MCF 10A (cell line): ENCODE measurements around the gene PTPRM. TPM values are rescaled to one million over a fixed set of nuclear protein-coding genes. Genes with fewer than 3 reads are reported as not detected.

Source experiments
- BruUV-seq: library from RNA; stranded (reverse); fragments of 400-500 nt; replicated peaks from 2 replicates; lab custom pipeline; 2021; lab: Mats Ljungman, UMichigan
- CTCF ChIA-PET: fragments of 300-600 bp; sonication (Branson Sonifier 250); formaldehyde crosslinking; extraction: SDS; loops from one replicate; lab custom pipeline; 2021; ENCODE audit warnings: antibody characterized with exemption, inconsistent platforms; lab: Yijun Ruan, JAX
- POLR2A ChIA-PET: fragments of 300-600, 350-650 bp; sonication (Branson Sonifier 250); formaldehyde crosslinking; extraction: SDS; loops from one replicate; lab custom pipeline; 2020; ENCODE audit warnings: antibody characterized with exemption, inconsistent platforms; lab: Yijun Ruan, JAX
- DNase-seq: peaks from one replicate; pipeline ENCODE4 v3.0.0-alpha.2; 2018; ENCODE audit not compliant: unreplicated experiment
- H3K27ac Mint-ChIP-seq: one replicate; pipeline ENCODE4 v1.8.0; 2022; ENCODE audit warnings: mild to moderate bottlenecking, low read depth, mixed read lengths; ENCODE audit not compliant: unreplicated experiment
- H3K27me3 Mint-ChIP-seq: one replicate; pipeline ENCODE4 v1.8.0; 2022; ENCODE audit warnings: mixed read lengths; ENCODE audit not compliant: insufficient read depth, unreplicated experiment
- H3K36me3 Mint-ChIP-seq: one replicate; pipeline ENCODE4 v1.8.0; 2022; ENCODE audit warnings: mild to moderate bottlenecking, moderate library complexity, mixed read lengths; ENCODE audit not compliant: insufficient read depth, unreplicated experiment
- H3K4me1 Mint-ChIP-seq: one replicate; pipeline ENCODE4 v1.8.0; 2022; ENCODE audit warnings: mixed read lengths; ENCODE audit not compliant: insufficient read depth, unreplicated experiment
- H3K4me3 Mint-ChIP-seq: one replicate; pipeline ENCODE4 v1.8.0; 2022; ENCODE audit warnings: mild to moderate bottlenecking, moderate library complexity, mixed read lengths; ENCODE audit not compliant: unreplicated experiment
- H3K9me3 Mint-ChIP-seq: one replicate; pipeline ENCODE4 v1.8.0; 2022; ENCODE audit warnings: mixed read lengths; ENCODE audit not compliant: unreplicated experiment
- intact Hi-C: fragments of 100-400 bp; cut with micrococcal nuclease; formaldehyde crosslinking; loops from 2 replicates; pipeline ENCODE4 v1.14.1; 2022
- total RNA-seq: library from RNA; stranded (reverse); gene quantifications from 2 replicates; pipeline ENCODE4 v1.2.3, GENCODE V29; 2022
- TF ChIP-seq, protein P1 (sequence below): fragments of 200-600 bp; IDR thresholded peaks from one replicate; pipeline ENCODE4 v1.8.0; 2022; ENCODE audit warnings: antibody characterized with exemption, mild to moderate bottlenecking; ENCODE audit not compliant: unreplicated experiment

Gene PTPRM
- total RNA-seq, 1 experiment from 2014 or later, result 82.8 TPM

DNA sequence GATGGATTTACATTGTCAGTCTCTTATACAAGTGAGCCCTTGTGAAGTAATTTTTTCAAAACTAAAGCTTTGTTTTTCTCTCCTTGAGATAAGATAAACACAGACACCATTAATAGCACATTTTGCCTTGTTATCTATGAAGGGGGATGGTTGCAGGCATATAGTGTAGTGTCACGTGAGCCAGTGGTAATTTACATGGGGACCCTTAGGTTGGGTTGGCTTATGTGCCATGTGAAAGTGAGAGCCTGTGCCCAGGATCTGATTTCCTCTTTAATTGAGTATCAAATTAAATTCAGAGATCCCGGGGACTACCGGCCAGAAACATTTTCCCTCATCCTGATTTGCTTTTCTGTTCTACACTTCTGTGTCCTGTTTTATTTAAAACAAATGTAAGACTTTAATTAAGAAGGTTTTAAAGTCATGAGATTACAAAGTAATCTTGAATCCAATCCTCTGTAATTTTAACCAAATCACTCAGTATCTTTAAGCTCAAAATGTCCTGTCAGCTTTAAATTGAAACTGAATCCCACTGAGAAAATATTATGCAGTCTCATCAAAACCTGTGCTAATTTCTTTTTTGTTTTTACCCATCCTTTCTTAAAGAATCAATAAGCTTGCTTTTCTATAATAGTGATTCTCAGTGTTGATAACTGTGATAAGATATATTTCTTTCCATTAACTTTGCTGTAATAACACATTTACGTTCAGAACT is 63.8 kb downstream of the PTPRM start:
- Mint-ChIP-seq H3K27ac (no peak overlapping the region), H3K27me3 (no peaks in the 10 kb centered on the region), H3K4me3 (no peak overlapping the region), H3K36me3 (no peaks in the 10 kb centered on the region), H3K9me3 (no peaks in the 10 kb centered on the region), H3K4me1 (peaks cover 32% of the 10 kb centered on the region)
- BruUV-seq, result no TSS peak
- POLR2A ChIA-PET, result interaction anchor here (1.5 kb wide), 1 partner anchor 11 kb away, joined by 5 read pairs; no protein-coding TSS in a partner anchor
- TF ChIP-seq, protein P1, sequence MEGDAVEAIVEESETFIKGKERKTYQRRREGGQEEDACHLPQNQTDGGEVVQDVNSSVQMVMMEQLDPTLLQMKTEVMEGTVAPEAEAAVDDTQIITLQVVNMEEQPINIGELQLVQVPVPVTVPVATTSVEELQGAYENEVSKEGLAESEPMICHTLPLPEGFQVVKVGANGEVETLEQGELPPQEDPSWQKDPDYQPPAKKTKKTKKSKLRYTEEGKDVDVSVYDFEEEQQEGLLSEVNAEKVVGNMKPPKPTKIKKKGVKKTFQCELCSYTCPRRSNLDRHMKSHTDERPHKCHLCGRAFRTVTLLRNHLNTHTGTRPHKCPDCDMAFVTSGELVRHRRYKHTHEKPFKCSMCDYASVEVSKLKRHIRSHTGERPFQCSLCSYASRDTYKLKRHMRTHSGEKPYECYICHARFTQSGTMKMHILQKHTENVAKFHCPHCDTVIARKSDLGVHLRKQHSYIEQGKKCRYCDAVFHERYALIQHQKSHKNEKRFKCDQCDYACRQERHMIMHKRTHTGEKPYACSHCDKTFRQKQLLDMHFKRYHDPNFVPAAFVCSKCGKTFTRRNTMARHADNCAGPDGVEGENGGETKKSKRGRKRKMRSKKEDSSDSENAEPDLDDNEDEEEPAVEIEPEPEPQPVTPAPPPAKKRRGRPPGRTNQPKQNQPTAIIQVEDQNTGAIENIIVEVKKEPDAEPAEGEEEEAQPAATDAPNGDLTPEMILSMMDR, result no peak
- CTCF ChIA-PET, result interaction anchor here (1.2 to 1.5 kb wide), 2 partner anchors 9 to 64 kb away, joined by 3 to 4 read pairs; partner anchors contain the start of gene PTPRM
- intact Hi-C loops, result no loop called here
- DNase-seq, result no peak

DNA sequence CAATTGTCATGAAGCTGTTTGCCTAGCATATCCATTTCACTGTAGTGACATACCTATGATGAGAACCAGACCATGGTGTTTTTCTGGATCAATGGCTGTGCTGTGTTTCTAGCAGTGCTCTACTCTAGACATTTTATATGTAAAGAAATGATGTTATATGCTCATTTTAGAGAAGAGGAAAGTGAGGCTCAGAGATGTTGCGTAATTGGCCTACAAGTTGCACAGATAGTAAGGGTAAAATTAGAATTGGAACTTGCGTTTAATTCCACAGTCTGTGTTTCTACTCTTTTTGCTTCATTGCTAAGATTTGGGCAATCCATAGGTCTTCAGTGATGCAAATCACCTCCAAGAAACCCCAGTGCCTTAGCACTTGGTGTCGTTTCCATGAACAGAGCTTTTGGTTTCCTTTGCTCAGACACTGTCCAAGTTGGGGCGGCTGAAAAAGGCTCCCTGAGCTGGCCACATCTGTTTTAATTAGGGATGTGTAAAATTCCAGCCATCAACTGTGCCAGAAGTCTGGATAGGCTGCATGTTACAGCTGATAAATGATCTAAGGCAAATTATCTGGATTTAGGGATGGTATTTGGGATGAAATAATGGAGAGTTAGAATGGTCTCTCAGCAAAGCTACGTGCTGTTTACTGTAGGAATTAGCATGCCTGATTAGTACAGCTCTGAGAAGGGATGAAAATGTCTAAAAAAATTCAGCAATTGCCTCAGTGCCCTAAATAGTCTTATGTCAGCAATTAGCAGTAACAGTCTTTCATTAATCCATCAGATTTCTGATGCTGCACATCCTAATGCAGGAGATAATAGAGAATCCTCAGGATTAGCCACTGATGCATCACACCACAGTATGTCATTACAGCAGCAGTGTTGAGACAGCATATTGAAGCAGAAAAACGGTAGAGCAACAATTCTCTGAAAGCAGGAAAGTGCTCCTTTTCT is 65.3 kb downstream of the PTPRM start:
- POLR2A ChIA-PET, result no interaction called here
- Mint-ChIP-seq H3K4me1 (peaks cover 25% of the 10 kb centered on the region), H3K27ac (no peak overlapping the region), H3K36me3 (peaks cover 6% of the 10 kb centered on the region), H3K27me3 (no peaks in the 10 kb centered on the region), H3K4me3 (no peak overlapping the region), H3K9me3 (no peaks in the 10 kb centered on the region)
- CTCF ChIA-PET, result interaction anchor here (0.5 to 1.5 kb wide), 4 partner anchors 42 to 1082 kb away, joined by 3 to 4 read pairs (median 3); partner anchors contain the start of gene PTPRM
- DNase-seq, result no peak
- TF ChIP-seq, protein P1, result no peak
- no TSS peak for BruUV-seq
- intact Hi-C loops, result no loop called here

DNA sequence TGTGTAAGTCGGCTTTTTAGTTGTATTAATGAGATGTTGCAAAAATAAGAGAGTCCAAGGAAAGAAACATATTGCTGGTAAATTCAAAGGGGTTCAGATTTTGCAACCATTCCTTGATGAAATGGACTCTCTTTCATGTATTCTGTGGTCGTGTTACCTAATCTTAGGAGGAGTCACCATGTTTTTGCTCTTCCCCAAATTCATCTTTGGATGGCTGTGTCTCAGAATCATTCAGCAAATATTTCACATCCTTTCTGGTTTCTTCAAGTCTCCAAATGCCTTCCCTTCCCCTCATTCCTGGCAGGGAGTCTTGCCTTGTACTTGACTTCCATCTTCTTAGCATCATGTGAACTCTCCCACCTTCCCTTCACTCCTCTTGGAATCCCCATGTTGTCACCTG is 66.1 kb downstream of the PTPRM start:
- ChIA-PET POLR2A (no interaction called here), CTCF (no interaction called here)
- Mint-ChIP-seq H3K9me3 (no peaks in the 10 kb centered on the region), H3K4me3 (no peak overlapping the region), H3K4me1 (peaks cover 20% of the 10 kb centered on the region), H3K27ac (no peak overlapping the region), H3K36me3 (peaks cover 6% of the 10 kb centered on the region), H3K27me3 (no peaks in the 10 kb centered on the region)
- intact Hi-C loops, result no loop called here
- no TSS peak for BruUV-seq
- TF ChIP-seq, protein P1, result no peak
- peak; percentile 23 for DNase-seq

DNA sequence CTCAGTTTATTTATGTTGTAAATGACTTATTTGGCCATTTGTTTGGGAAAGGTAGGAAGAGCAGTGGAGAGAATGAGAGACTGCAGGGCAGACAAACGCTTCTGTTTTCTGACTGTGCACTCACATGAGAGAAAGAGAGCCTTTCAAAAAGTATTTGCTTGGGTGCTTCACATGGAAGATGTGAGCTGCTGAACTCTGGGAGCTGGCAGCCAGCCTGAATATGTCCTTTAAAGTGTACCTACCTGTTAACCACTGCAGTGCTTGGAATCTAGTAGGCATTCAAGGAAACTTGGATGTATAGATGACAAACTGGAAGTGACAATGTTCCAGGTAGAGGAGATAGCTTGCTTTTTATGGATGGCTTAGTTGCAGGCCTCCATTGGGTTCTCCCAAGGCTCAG is 68.8 kb downstream of the PTPRM start:
- Mint-ChIP-seq H3K27me3 (no peaks in the 10 kb centered on the region), H3K36me3 (peaks cover 11% of the 10 kb centered on the region), H3K9me3 (no peaks in the 10 kb centered on the region), H3K4me1 (peaks cover 6% of the 10 kb centered on the region), H3K4me3 (no peak overlapping the region), H3K27ac (no peak overlapping the region)
- BruUV-seq, result no TSS peak
- ChIA-PET CTCF (no interaction called here), POLR2A (no interaction called here)
- intact Hi-C loops, result no loop called here
- TF ChIP-seq, protein P1, result no peak
- DNase-seq, result no peak
